Stomach (tissue), 9 donors: ENCODE results near the gene PARD3. TPM values are rescaled to one million over a fixed set of nuclear protein-coding genes. Genes with fewer than 3 reads are reported as not detected.

Source experiments
- DNase-seq, 2 donors: peaks; one replicate each; pipeline versions ENCODE4 v3.0.0 to v3.0.0-alpha.2; 2013 to 2019
- H3K27ac ChIP-seq, 5 donors: fragments of 200-600 bp in 4 of 5; sonication (generic) in 4 of 5; one replicate each; pipeline ENCODE4 v1.5.1; 2013 to 2019; ENCODE audit warnings: mild to moderate bottlenecking in 1 of 5, moderate library complexity in 1 of 5
- H3K27me3 ChIP-seq, 3 donors: fragments of 200-600 bp; sonication (generic); one replicate each; pipeline ENCODE4 v1.5.1; 2017 to 2019; ENCODE audit warnings: mixed run types in 1 of 3
- H3K36me3 ChIP-seq, 4 donors: fragments of 200-600 bp; sonication (generic); 1 replicate in 3 of 4; 2 replicates in 1 of 4; pipeline ENCODE4 v1.5.1; 2016 to 2019
- H3K4me1 ChIP-seq, 4 donors: fragments of 200-600 bp; sonication (generic); one replicate each; pipeline ENCODE4 v1.5.1; 2016 to 2019
- H3K4me3 ChIP-seq, 4 donors: fragments of 200-600 bp; sonication (generic) in 3 of 4; one replicate each; pipeline ENCODE4 v1.5.1; 2016 to 2019; ENCODE audit warnings: mild to moderate bottlenecking in 1 of 4
- H3K9me3 ChIP-seq, 4 donors: fragments of 200-600 bp; sonication (generic); one replicate each; pipeline ENCODE4 v1.5.1; 2016 to 2019
- EP300 ChIP-seq: sonication (generic); formaldehyde crosslinking; IDR thresholded peaks from one replicate; pipeline ENCODE4 v1.6.1; 2017; ENCODE audit warnings: antibody characterized with exemption
- POLR2A ChIP-seq, 4 donors: fragments of 450-650 bp; IDR thresholded peaks; one replicate each; pipeline ENCODE4 v1.6.1; 2016; ENCODE audit warnings: antibody characterized with exemption in 4 of 4, control low read depth in 2 of 4, mild to moderate bottlenecking in 1 of 4, moderate library complexity in 1 of 4
- POLR2AphosphoS5 ChIP-seq, 3 donors: sonication (generic); formaldehyde crosslinking; IDR thresholded peaks; one replicate each; pipeline ENCODE4 v1.6.1; 2016; ENCODE audit warnings: antibody characterized with exemption in 3 of 3
- WGBS, 5 donors: extraction: QIAGEN DNeasy Blood & Tissue Kit in 3 of 5; methylation state at CpG; one replicate each; pipeline versions ENCODE4 v1.1.5 to v1.1.7; 2013 to 2018; 5-methylcytosine and 5-hydroxymethylcytosine counted together
- intact Hi-C: fragments of 100-400 bp; cut with DNase I; formaldehyde crosslinking; loops from one replicate; pipeline ENCODE4 v1.15.1; 2023; ENCODE audit warnings: low total_unique reads
- polyA plus RNA-seq, 3 donors: library from polyadenylated mRNA; stranded (reverse); fragments of 200-250 nt; gene quantifications; one replicate each; pipeline ENCODE4 v1.2.3, GENCODE V29; 2013
- total RNA-seq, 5 donors: library from RNA; depleted of rRNA; stranded (reverse); fragments of >200 nt; gene quantifications; one replicate each; pipeline versions ENCODE4 v1.1.0 to v1.2.3, GENCODE V29; 2014 to 2016
- TF ChIP-seq, protein P1 (sequence below), 7 experiments: fragments of 450-650 bp in 4 of 7; fragments of 200-600 bp in 3 of 7; sonication (generic) in 3 of 7; IDR thresholded peaks; one replicate each; pipeline ENCODE4 v1.5.1; 2016 to 2019; ENCODE audit warnings: antibody characterized with exemption in 7 of 7, control low read depth in 2 of 7, mild to moderate bottlenecking in 1 of 7
- donor health status: healthy with polysubstance abuse.
- donor health status: Bipolar disorder and iron deficiency.
- donor health status: healthy.

Gene PARD3
- total and polyA plus RNA-seq, 8 donors = 13.7 to 118 (median 31.8) TPM

DNA sequence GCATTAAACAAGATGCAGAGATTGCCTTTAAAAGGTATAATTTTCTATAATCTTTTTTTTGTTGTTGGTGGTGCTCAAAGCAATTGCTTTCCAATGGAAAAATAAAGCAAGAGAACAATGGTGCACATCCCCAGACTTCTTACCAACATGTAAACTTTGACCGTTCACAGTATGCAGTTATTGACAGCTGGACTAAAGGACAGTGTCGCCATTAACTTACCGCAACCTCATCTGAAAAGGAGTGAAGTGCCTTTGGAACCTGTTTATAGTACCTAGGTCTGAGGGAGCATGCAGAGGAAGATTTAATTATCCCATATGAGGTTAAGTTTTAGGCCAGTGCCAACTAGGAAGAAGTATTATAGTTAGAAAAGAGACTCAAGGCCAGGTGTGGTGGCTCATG, 654.5 kb downstream of the PARD3 start:
- Histone ChIP-seq H3K9me3 (no peaks in the 10 kb centered on the region), H3K36me3 (no peaks in the 10 kb centered on the region), H3K4me1 (peaks cover 0 to 9% (median 4%) of the 10 kb centered on the region in 4 donors), H3K4me3 (no peak overlapping the region), H3K27me3 (no peaks in the 10 kb centered on the region), H3K27ac (no peak overlapping the region)
- TF ChIP-seq, protein P1, sequence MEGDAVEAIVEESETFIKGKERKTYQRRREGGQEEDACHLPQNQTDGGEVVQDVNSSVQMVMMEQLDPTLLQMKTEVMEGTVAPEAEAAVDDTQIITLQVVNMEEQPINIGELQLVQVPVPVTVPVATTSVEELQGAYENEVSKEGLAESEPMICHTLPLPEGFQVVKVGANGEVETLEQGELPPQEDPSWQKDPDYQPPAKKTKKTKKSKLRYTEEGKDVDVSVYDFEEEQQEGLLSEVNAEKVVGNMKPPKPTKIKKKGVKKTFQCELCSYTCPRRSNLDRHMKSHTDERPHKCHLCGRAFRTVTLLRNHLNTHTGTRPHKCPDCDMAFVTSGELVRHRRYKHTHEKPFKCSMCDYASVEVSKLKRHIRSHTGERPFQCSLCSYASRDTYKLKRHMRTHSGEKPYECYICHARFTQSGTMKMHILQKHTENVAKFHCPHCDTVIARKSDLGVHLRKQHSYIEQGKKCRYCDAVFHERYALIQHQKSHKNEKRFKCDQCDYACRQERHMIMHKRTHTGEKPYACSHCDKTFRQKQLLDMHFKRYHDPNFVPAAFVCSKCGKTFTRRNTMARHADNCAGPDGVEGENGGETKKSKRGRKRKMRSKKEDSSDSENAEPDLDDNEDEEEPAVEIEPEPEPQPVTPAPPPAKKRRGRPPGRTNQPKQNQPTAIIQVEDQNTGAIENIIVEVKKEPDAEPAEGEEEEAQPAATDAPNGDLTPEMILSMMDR (IDR thresholded peaks at IDR 0.05) = no peak
- TF ChIP-seq POLR2A (IDR thresholded peaks at IDR 0.05) = no peak
- TF ChIP-seq EP300 = no peak
- no peak for TF ChIP-seq POLR2AphosphoS5 (IDR thresholded peaks at IDR 0.05)
- no peak for DNase-seq
- WGBS, 5 donors = 94 to 97% (median 96%) methylated on average over 3 of the region's 3 CpGs
- intact Hi-C loops = no loop called here

- no peak overlapping the region for H3K4me3 ChIP-seq
- TF ChIP-seq POLR2A (IDR thresholded peaks at IDR 0.05) (no peak), POLR2AphosphoS5 (IDR thresholded peaks at IDR 0.05) (no peak), EP300 (no peak)
- TF ChIP-seq, protein P1 (IDR thresholded peaks at IDR 0.05) = no peak
- H3K27ac ChIP-seq = no peak overlapping the region
- H3K36me3 ChIP-seq = no peaks in the 10 kb centered on the region
- H3K9me3 ChIP-seq = no peaks in the 10 kb centered on the region
- 80 to 94% (median 90%) methylated on average over 1 of the region's 1 CpG for WGBS, 5 donors
- no peak for DNase-seq
- H3K27me3 ChIP-seq = no peaks in the 10 kb centered on the region
- H3K4me1 ChIP-seq = peaks cover 0 to 9% (median 4%) of the 10 kb centered on the region in 4 donors
- intact Hi-C loops = no loop called here
These were observed 657.6 kb downstream of the PARD3 start for GRCh38 chr10:34157501-34157900.

- Histone ChIP-seq H3K27me3 (no peaks in the 10 kb centered on the region), H3K4me3 (no peak overlapping the region), H3K4me1 (peaks cover 0 to 9% (median 4%) of the 10 kb centered on the region in 4 donors), H3K27ac (no peak overlapping the region), H3K36me3 (no peaks in the 10 kb centered on the region), H3K9me3 (no peaks in the 10 kb centered on the region)
- 56 to 69% (median 61%) methylated on average over 6 of the region's 6 CpGs for WGBS, 5 donors
- DNase-seq = no peak
- TF ChIP-seq EP300 = no peak
- TF ChIP-seq POLR2AphosphoS5 (IDR thresholded peaks at IDR 0.05) = peak in 1 of 3 donors; percentile 34
- intact Hi-C loops = no loop called here
These were observed 658.2 kb downstream of the PARD3 start for GRCh38 chr10:34156781-34157425.

DNA sequence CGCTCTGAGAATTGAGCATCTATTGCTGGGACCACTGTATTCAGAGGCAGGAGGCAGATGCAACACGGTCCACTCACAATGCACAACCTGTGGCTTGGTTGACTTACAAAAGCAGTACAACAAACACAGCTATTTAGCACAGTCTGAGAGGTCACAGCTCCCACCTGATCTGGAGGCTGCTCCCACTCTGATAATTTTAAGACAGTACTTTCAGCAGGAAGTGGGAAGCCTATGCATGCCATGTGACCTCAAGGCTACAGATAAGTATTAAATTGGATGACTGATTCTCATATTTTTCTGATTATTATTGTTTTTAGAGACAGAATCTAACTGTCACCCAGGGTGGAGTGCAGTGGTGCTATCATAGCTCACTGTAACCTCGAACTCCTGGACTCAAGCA, 659.3 kb downstream of the PARD3 start:
- TF ChIP-seq POLR2A (IDR thresholded peaks at IDR 0.05) = no peak
- TF ChIP-seq, protein P1 (IDR thresholded peaks at IDR 0.05) = no peak
- intact Hi-C loops = no loop called here
- H3K4me3 ChIP-seq = no peak overlapping the region

GRCh38 chr10:34154383-34154900, 660.7 kb downstream of the PARD3 start:
- Histone ChIP-seq H3K27me3 (no peaks in the 10 kb centered on the region), H3K27ac (no peak overlapping the region), H3K9me3 (no peaks in the 10 kb centered on the region), H3K4me3 (no peak overlapping the region), H3K36me3 (no peaks in the 10 kb centered on the region), H3K4me1 (peaks cover 0 to 9% (median 4%) of the 10 kb centered on the region in 4 donors)
- intact Hi-C loops = no loop called here
- 73 to 89% (median 77%) methylated on average over 5 of the region's 5 CpGs for WGBS, 5 donors
- TF ChIP-seq EP300 (no peak), POLR2AphosphoS5 (IDR thresholded peaks at IDR 0.05) (no peak), POLR2A (IDR thresholded peaks at IDR 0.05) (no peak)
- TF ChIP-seq, protein P1 (IDR thresholded peaks at IDR 0.05) = no peak
- DNase-seq = no peak

More for the DNA sequence above, 659.3 kb downstream of the PARD3 start:
- WGBS, 5 donors = 63 to 96% (median 81%) methylated on average over 3 of the region's 3 CpGs
- no peak for DNase-seq
- Histone ChIP-seq H3K36me3 (no peaks in the 10 kb centered on the region), H3K27me3 (no peaks in the 10 kb centered on the region), H3K27ac (no peak overlapping the region), H3K4me1 (peaks cover 0 to 9% (median 4%) of the 10 kb centered on the region in 4 donors), H3K9me3 (no peaks in the 10 kb centered on the region)
